WTC11 (cell line): ENCODE results near the gene SAMHD1. TPM values are rescaled to one million over a fixed set of nuclear protein-coding genes. Genes with fewer than 3 reads are reported as not detected.

Source experiments
- ATAC-seq: fragments of 200-7000 bp; cut with Tn5 transposase; 2 replicates; pipeline ENCODE4 v1.10.0; 2021; ENCODE audit warnings: mild to moderate bottlenecking, moderate library complexity
- Bru-seq: library from RNA; stranded (reverse); fragments of 400-500 nt; gene quantifications from one replicate; lab custom pipeline; 2021; lab: Mats Ljungman, UMichigan
- CTCF ChIA-PET: fragments of 300-600 bp; sonication (Branson Sonifier 250); formaldehyde crosslinking; loops from one replicate; lab custom pipeline; 2021; ENCODE audit warnings: antibody characterized with exemption; lab: Charles Lee
- POLR2A ChIA-PET: fragments of 350-600 bp; sonication (Branson Sonifier 250); formaldehyde crosslinking; loops from one replicate; lab custom pipeline; 2021; ENCODE audit warnings: antibody characterized with exemption; lab: Charles Lee
- DNase-seq: peaks from one replicate; pipeline ENCODE4 v3.0.0; 2021; ENCODE audit warnings: low spot score
- H3K27ac Mint-ChIP-seq: 2 replicates; pipeline ENCODE4 v1.8.0; 2021; ENCODE audit warnings: mixed read lengths
- H3K27me3 Mint-ChIP-seq: 2 replicates; pipeline ENCODE4 v1.8.0; 2021; ENCODE audit warnings: low read depth, mild to moderate bottlenecking, moderate library complexity, mixed read lengths
- H3K36me3 Mint-ChIP-seq: 2 replicates; pipeline ENCODE4 v1.8.0; 2021; ENCODE audit warnings: mixed read lengths
- H3K4me1 Mint-ChIP-seq: 2 replicates; pipeline ENCODE4 v1.8.0; 2022; ENCODE audit warnings: mixed read lengths
- H3K4me3 Mint-ChIP-seq: 2 replicates; pipeline ENCODE4 v1.8.0; 2021; ENCODE audit warnings: mild to moderate bottlenecking, moderate library complexity, mixed read lengths
- H3K9me3 Mint-ChIP-seq: 2 replicates; pipeline ENCODE4 v1.8.0; 2021; ENCODE audit warnings: mixed read lengths
- ARID4B ChIP-seq: sonication (generic); formaldehyde crosslinking; IDR thresholded peaks from 2 replicates; pipeline ENCODE4 v1.8.0; 2023; ENCODE audit warnings: missing genetic modification reagents, mild to moderate bottlenecking, borderline replicate concordance
- ATF6 ChIP-seq: sonication (generic); formaldehyde crosslinking; IDR thresholded peaks from 2 replicates; pipeline ENCODE4 v1.8.1; 2023; ENCODE audit warnings: mild to moderate bottlenecking, missing genetic modification reagents
- EMX1 ChIP-seq: fragments of 250-450 bp; sonication (Bioruptor Pico); IDR thresholded peaks from 2 replicates; pipeline ENCODE4 v1.8.0; 2021; ENCODE audit warnings: mild to moderate bottlenecking
- ETV6 ChIP-seq: sonication (generic); formaldehyde crosslinking; IDR thresholded peaks from 2 replicates; pipeline ENCODE4 v1.8.1; 2022; ENCODE audit warnings: mild to moderate bottlenecking, missing genetic modification reagents
- FOXJ3 ChIP-seq: sonication (generic); formaldehyde crosslinking; IDR thresholded peaks from 2 replicates; pipeline ENCODE4 v1.9.0; 2021; ENCODE audit warnings: missing genetic modification reagents, mild to moderate bottlenecking, borderline replicate concordance
- FOXK1 ChIP-seq: sonication (generic); formaldehyde crosslinking; IDR thresholded peaks from 2 replicates; pipeline ENCODE4 v1.8.0; 2022; ENCODE audit warnings: mild to moderate bottlenecking, moderate library complexity, missing genetic modification reagents
- GABPB1 ChIP-seq: sonication (generic); formaldehyde crosslinking; IDR thresholded peaks from 2 replicates; pipeline ENCODE4 v1.8.1; 2023; ENCODE audit warnings: mild to moderate bottlenecking, missing genetic modification reagents
- GRHL2 ChIP-seq: fragments of 250-450 bp; sonication (Bioruptor Pico); IDR thresholded peaks from 2 replicates; pipeline ENCODE4 v1.8.0; 2022; ENCODE audit warnings: mild to moderate bottlenecking, moderate library complexity; ENCODE audit not compliant: insufficient replicate concordance, severe bottlenecking
- HMGXB4 ChIP-seq: sonication (generic); formaldehyde crosslinking; IDR thresholded peaks from 2 replicates; pipeline ENCODE4 v1.8.1; 2023; ENCODE audit warnings: mild to moderate bottlenecking, moderate library complexity, missing genetic modification reagents
- MAX ChIP-seq: sonication (generic); formaldehyde crosslinking; IDR thresholded peaks from 2 replicates; pipeline ENCODE4 v1.8.0; 2022; ENCODE audit warnings: mild to moderate bottlenecking, missing genetic modification reagents
- OVOL2 ChIP-seq: fragments of 250-450 bp; sonication (Bioruptor Pico); IDR thresholded peaks from 2 replicates; pipeline ENCODE4 v1.9.0; 2021; ENCODE audit warnings: mild to moderate bottlenecking, borderline replicate concordance
- PRRX2 ChIP-seq: fragments of 250-450 bp; sonication (Bioruptor Pico); IDR thresholded peaks from 2 replicates; pipeline ENCODE4 v1.8.0; 2021; ENCODE audit warnings: mild to moderate bottlenecking
- ZBTB21 ChIP-seq: sonication (generic); formaldehyde crosslinking; IDR thresholded peaks from 2 replicates; pipeline ENCODE4 v1.8.1; 2023; ENCODE audit warnings: mild to moderate bottlenecking, missing genetic modification reagents, borderline replicate concordance
- ZMAT4 ChIP-seq: fragments of 250-450 bp; sonication (Bioruptor Pico); IDR thresholded peaks from 2 replicates; pipeline ENCODE4 v1.9.0; 2021; ENCODE audit warnings: mild to moderate bottlenecking
- ZNF121 ChIP-seq: sonication (generic); formaldehyde crosslinking; IDR thresholded peaks from 2 replicates; pipeline ENCODE4 v1.8.0; 2023; ENCODE audit warnings: missing genetic modification reagents
- ZNF219 ChIP-seq: sonication (generic); formaldehyde crosslinking; IDR thresholded peaks from 2 replicates; pipeline ENCODE4 v1.8.0; 2023; ENCODE audit warnings: missing genetic modification reagents, mild to moderate bottlenecking, borderline replicate concordance
- ZNF396 ChIP-seq: fragments of 250-450 bp; sonication (Bioruptor Pico); IDR thresholded peaks from 2 replicates; pipeline ENCODE4 v1.8.0; 2021; ENCODE audit warnings: mild to moderate bottlenecking, moderate library complexity, borderline replicate concordance
- long read RNA-seq, 3 experiments: library from RNA in 1 of 3; library from capped mRNA in 1 of 3; library from polyadenylated mRNA in 1 of 3; unstranded in 2 of 3; stranded (forward) in 1 of 3; transcript quantifications; one replicate each; pipeline ENCODE4 v2.0.0, GENCODE V29; 2021
- total RNA-seq: library from RNA; stranded (reverse); gene quantifications from 3 replicates; pipeline ENCODE4 v1.2.3, GENCODE V29; 2021
- TF ChIP-seq, protein P1 (sequence below): fragments of 250-450 bp; sonication (Bioruptor Pico); conservative IDR thresholded peaks from 2 replicates; pipeline ENCODE4 v1.9.0; 2021; ENCODE audit warnings: mild to moderate bottlenecking
- TF ChIP-seq, protein P2 (sequence below): sonication (generic); formaldehyde crosslinking; IDR thresholded peaks from 2 replicates; pipeline ENCODE4 v1.8.0; 2023; ENCODE audit warnings: missing genetic modification reagents
- TF ChIP-seq, protein P3 (sequence below): sonication (generic); formaldehyde crosslinking; IDR thresholded peaks from 2 replicates; pipeline ENCODE4 v1.8.0; 2022; ENCODE audit warnings: mild to moderate bottlenecking, missing genetic modification reagents

The SAMHD1 gene
- 31.0 to 34.9 TPM (median 34.2 TPM) in 3 replicates for total RNA-seq
- percentile 62 among the genes with signal in this experiment for Bru-seq, nascent RNA
- long read RNA-seq, experiment 1, full-length matches to known transcripts = 88 of 121 reads
- long read RNA-seq, experiment 1, partial matches to known transcripts = 20 of 121 reads
- long read RNA-seq, experiment 1, other reads (novel, unspliced or antisense) = 13 of 121 reads
- long read RNA-seq, experiment 2, full-length matches to known transcripts = 6 of 40 reads
- long read RNA-seq, experiment 2, partial matches to known transcripts = 4 of 40 reads
- long read RNA-seq, experiment 2, other reads (novel, unspliced or antisense) = 30 of 40 reads
- long read RNA-seq, experiment 3, full-length matches to known transcripts = 13 of 27 reads
- long read RNA-seq, experiment 3, partial matches to known transcripts = 13 of 27 reads
- long read RNA-seq, experiment 3, other reads (novel, unspliced or antisense) = 1 of 27 reads

DNA sequence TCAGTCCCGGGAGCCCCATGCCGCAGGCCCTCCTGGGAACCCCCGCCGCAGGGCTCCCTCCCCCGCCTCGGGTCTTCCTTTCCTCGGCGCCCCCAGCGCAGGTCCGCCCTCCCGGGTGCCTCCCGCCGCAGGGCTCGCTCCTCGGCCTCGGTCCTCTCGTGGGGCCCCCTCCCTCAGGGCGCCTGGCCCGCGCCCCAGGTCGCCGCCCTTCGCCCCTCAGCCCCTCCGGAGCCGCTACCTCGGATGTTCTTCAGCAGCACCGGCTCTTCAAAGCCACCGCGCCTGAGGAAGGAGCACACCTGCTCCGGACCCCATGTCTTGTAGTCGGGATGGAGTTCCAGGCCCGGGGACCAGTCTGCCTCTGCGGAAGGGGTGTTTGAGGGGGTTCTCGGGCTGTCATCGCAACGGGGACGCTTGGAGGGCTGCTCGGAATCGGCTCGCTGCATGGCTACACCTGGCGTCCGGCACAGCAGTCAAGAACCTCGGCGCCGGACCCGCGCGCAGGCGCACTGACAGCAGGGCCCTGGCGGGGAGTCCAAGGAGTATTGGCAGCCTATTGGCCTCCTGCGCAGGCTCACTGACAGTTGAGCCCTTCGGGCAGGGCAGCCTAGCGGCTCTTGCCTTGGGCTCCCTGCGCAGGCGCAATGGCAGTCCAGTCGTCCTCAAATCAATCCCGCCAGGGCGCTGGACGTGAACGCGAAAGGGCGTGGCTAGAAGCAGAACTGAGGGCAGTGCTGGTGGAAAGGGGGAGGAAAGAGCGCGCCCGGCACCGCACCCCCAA lies at the start of gene SAMHD1:
Gene SAMHD1, minus strand, starts transcription at position 511 of the 781 bp plus-strand sequence. Its CDS starts 65 bp downstream, at position 446.
- Mint-ChIP-seq H3K4me3 (peak within 1 kb of the TSS; percentile 88), H3K4me1 (peaks cover 36% of the 10 kb centered on the region), H3K27ac (peak within 1 kb of the TSS; percentile 89), H3K27me3 (no peaks in the 10 kb centered on the region; the same call in 1 of the 2 replicates), H3K9me3 (no peaks in the 10 kb centered on the region), H3K36me3 (peaks cover 6% of the 10 kb centered on the region)
- DNase-seq (peak; percentile 97), ATAC-seq (peak; percentile 94)
- CTCF ChIA-PET = interaction anchor here (1.4 kb wide), 1 partner anchor 32 kb away, joined by 5 read pairs; no protein-coding TSS in a partner anchor
- POLR2A ChIA-PET = no interaction called here
- TF ChIP-seq GRHL2 (CRISPR knock-in tag) = no peak
- TF ChIP-seq GABPB1 (CRISPR knock-in tag) = peak; percentile 59; the same call in 1 of the 2 replicates
- no peak for TF ChIP-seq FOXJ3 (CRISPR knock-in tag)
- no peak for TF ChIP-seq EMX1
- TF ChIP-seq PRRX2 = no peak
- TF ChIP-seq ZMAT4 (CRISPR knock-in tag) = no peak
- TF ChIP-seq OVOL2 = no peak
- TF ChIP-seq ZNF396 (CRISPR knock-in tag) = no peak
- TF ChIP-seq, protein P1, sequence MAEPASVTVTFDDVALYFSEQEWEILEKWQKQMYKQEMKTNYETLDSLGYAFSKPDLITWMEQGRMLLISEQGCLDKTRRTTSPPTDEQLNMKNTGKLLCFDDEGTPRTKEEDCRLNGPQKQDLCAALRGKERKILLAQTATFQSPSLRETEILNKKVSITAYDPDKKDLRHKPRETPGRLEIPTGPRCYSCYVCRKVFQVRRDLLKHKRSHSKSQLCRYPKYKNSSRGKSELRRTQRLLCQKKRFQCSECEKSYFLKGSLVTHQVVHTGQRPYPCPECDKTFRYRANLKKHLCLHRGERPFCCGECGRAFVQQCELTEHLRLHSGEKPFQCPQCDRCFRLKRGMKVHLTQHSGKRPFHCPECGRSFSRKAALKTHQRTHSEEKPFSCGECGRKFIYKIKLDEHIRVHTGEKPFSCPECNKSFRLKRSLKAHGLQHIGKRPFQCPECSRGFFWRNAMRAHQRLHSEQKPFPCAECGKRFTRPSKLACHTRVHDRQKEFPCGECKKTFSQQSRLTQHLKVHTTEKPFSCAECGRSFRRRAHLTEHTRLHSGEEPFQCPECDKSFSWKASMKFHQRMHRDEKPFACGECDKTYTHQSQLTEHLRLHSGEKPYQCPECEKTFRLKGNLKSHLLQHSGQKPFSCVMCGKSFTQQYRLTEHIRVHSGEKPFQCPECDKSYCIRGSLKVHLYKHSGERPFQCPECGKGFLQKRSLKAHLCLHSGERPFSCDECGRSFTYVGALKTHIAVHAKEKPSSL (CRISPR knock-in tag) = no peak
- TF ChIP-seq, protein P2, sequence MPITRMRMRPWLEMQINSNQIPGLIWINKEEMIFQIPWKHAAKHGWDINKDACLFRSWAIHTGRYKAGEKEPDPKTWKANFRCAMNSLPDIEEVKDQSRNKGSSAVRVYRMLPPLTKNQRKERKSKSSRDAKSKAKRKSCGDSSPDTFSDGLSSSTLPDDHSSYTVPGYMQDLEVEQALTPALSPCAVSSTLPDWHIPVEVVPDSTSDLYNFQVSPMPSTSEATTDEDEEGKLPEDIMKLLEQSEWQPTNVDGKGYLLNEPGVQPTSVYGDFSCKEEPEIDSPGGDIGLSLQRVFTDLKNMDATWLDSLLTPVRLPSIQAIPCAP (CRISPR knock-in tag) = peak; percentile 63; the same call in 1 of the 2 replicates
- no peak for TF ChIP-seq ZBTB21
- TF ChIP-seq ZNF219 = no peak
- TF ChIP-seq ARID4B (CRISPR knock-in tag) = no peak; the same call in 1 of the 2 replicates
- TF ChIP-seq ETV6 (CRISPR knock-in tag) = 0 out of 2 replicates have a peak, but pooled peaks have one; percentile 39
- peak; percentile 75; the same call in 1 of the 2 replicates for TF ChIP-seq HMGXB4 (CRISPR knock-in tag)
- peak; percentile 64; the same call in 1 of the 2 replicates for TF ChIP-seq MAX (CRISPR knock-in tag)
- TF ChIP-seq, protein P3, sequence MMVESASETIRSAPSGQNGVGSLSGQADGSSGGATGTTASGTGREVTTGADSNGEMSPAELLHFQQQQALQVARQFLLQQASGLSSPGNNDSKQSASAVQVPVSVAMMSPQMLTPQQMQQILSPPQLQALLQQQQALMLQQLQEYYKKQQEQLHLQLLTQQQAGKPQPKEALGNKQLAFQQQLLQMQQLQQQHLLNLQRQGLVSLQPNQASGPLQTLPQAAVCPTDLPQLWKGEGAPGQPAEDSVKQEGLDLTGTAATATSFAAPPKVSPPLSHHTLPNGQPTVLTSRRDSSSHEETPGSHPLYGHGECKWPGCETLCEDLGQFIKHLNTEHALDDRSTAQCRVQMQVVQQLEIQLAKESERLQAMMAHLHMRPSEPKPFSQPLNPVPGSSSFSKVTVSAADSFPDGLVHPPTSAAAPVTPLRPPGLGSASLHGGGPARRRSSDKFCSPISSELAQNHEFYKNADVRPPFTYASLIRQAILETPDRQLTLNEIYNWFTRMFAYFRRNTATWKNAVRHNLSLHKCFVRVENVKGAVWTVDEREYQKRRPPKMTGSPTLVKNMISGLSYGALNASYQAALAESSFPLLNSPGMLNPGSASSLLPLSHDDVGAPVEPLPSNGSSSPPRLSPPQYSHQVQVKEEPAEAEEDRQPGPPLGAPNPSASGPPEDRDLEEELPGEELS = peak; percentile 58; the same call in 1 of the 2 replicates
- no peak for TF ChIP-seq ATF6 (CRISPR knock-in tag)
- TF ChIP-seq ZNF121 = no peak
- TF ChIP-seq FOXK1 (CRISPR knock-in tag) = peak; percentile 17; the same call in 1 of the 2 replicates
